ENCODE measurements around the gene IQCM. TPM values are rescaled to one million over a fixed set of nuclear protein-coding genes. Genes with fewer than 3 reads are reported as not detected.

Gene IQCM
- total RNA-seq, 4 donors from 2014 or later = not detected

DNA sequence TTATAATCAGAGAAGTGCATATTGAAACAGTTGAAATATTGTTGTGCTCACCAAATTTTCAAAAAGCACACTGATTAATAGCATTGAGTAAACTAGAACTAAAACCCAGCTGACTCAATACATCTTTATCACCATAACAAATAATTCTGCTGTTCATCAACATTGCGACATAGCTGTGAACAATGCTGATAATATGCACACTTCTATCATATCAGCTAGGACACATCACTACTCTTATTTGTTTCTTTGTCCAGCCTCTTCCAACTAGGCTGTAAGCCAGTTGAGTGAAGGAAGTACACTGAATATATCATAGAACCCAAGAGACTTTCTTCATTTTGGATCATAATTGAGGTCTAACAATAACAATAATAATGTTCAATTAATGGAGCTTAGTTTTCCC, 349.7 kb downstream of the IQCM start:
- intact Hi-C loops (cut with DNase I) = no loop called here
- no peak for DNase-seq
- TF ChIP-seq POLR2A (IDR thresholded peaks at IDR 0.05) = no peak
- TF ChIP-seq, protein P1, sequence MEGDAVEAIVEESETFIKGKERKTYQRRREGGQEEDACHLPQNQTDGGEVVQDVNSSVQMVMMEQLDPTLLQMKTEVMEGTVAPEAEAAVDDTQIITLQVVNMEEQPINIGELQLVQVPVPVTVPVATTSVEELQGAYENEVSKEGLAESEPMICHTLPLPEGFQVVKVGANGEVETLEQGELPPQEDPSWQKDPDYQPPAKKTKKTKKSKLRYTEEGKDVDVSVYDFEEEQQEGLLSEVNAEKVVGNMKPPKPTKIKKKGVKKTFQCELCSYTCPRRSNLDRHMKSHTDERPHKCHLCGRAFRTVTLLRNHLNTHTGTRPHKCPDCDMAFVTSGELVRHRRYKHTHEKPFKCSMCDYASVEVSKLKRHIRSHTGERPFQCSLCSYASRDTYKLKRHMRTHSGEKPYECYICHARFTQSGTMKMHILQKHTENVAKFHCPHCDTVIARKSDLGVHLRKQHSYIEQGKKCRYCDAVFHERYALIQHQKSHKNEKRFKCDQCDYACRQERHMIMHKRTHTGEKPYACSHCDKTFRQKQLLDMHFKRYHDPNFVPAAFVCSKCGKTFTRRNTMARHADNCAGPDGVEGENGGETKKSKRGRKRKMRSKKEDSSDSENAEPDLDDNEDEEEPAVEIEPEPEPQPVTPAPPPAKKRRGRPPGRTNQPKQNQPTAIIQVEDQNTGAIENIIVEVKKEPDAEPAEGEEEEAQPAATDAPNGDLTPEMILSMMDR (IDR thresholded peaks at IDR 0.05) = no peak
- Histone ChIP-seq H3K4me3 (replicated peaks in 1 of 3) (no peak overlapping the region), H3K27ac (no peak overlapping the region), H3K36me3 (no peaks in the 10 kb centered on the region), H3K9me3 (no peaks in the 10 kb centered on the region), H3K27me3 (no peaks in the 10 kb centered on the region), H3K4me1 (no peaks in the 10 kb centered on the region)
- 75 to 93% methylated on average over 1 of the region's 1 CpG for WGBS, 2 donors

DNA sequence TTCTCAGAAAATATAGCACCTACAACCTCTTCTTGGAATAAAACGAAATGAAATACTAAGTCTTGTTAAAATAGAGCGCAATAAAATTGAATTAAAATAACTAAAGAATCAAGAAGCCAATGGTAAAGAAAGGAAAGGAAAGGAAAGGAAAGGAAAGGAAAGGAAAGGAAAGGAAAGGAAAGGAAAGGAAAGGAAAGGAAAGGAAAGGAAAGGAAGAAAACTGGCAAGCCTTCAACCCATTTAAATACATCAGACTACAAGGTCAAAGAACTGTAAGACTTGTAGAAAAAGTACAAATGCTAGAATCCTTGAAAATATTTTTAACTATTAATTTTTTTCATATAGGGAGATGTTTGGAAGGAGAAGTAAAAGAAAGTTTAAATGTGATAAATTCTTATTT, 372.1 kb downstream of the IQCM start:
- Histone ChIP-seq H3K4me3 (replicated peaks in 1 of 3) (no peak overlapping the region), H3K27ac (no peak overlapping the region), H3K4me1 (no peaks in the 10 kb centered on the region), H3K9me3 (no peaks in the 10 kb centered on the region), H3K27me3 (no peaks in the 10 kb centered on the region), H3K36me3 (no peaks in the 10 kb centered on the region)
- TF ChIP-seq POLR2A (IDR thresholded peaks at IDR 0.05) = no peak
- TF ChIP-seq, protein P1 (IDR thresholded peaks at IDR 0.05) = no peak
- intact Hi-C loops (cut with DNase I) = no loop called here
- no peak for DNase-seq
- 92 to 95% methylated on average over 2 of the region's 2 CpGs for whole genome bisulfite sequencing, 2 donors

- no peaks in the 10 kb centered on the region for H3K27me3 ChIP-seq
- no peak overlapping the region for H3K4me3 ChIP-seq (replicated peaks in 1 of 3)
- no peaks in the 10 kb centered on the region for H3K36me3 ChIP-seq
- 67 to 72% methylated on average over 1 of the region's 1 CpG for WGBS, 2 donors
- intact Hi-C loops (cut with DNase I) = no loop called here
- no peak for DNase-seq
- H3K9me3 ChIP-seq = no peaks in the 10 kb centered on the region
- no peak for TF ChIP-seq POLR2A (IDR thresholded peaks at IDR 0.05)
- TF ChIP-seq, protein P1 (IDR thresholded peaks at IDR 0.05) = no peak
- H3K4me1 ChIP-seq = no peaks in the 10 kb centered on the region
- H3K27ac ChIP-seq = no peak overlapping the region
Measured at GRCh38 chr4:149441338-149441737, 374.3 kb downstream of the IQCM start.

DNA sequence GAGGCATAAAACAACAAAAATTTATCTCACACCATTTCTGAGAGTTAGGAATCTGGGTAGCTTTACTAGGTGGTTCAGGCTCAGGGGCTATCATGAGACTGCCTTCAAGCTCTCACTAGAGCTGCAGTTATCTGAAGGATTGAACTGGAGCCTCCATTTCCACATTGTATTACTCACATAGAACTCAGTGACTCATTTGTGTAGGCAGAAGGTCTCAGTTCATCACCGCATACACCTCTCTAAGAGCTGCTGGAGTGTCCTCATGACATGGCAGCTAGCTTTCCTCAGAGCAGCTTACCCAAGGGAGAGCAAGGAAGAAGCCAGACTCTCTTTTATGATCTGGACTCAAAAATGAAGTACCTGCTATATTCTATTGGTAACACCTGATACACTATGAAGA, 389.2 kb downstream of the IQCM start:
- Histone ChIP-seq H3K27ac (no peak overlapping the region), H3K27me3 (no peaks in the 10 kb centered on the region), H3K4me1 (no peaks in the 10 kb centered on the region), H3K9me3 (no peaks in the 10 kb centered on the region), H3K4me3 (replicated peaks in 1 of 3) (no peak overlapping the region), H3K36me3 (no peaks in the 10 kb centered on the region)
- TF ChIP-seq, protein P1 (IDR thresholded peaks at IDR 0.05) = no peak
- TF ChIP-seq POLR2A (IDR thresholded peaks at IDR 0.05) = no peak
- intact Hi-C loops (cut with DNase I) = no loop called here
- no peak for DNase-seq
- 50 to 100% methylated on average over 1 of the region's 1 CpG for WGBS, 2 donors

GRCh38 chr4:149409555-149409962, 406.1 kb downstream of the IQCM start:
- 83 to 85% methylated on average over 2 to 3 of the region's 3 CpGs for WGBS, 2 donors
- H3K4me1 ChIP-seq = no peaks in the 10 kb centered on the region
- H3K9me3 ChIP-seq = no peaks in the 10 kb centered on the region
- no peak for TF ChIP-seq POLR2A (IDR thresholded peaks at IDR 0.05)
- TF ChIP-seq, protein P1 (IDR thresholded peaks at IDR 0.05) = no peak
- H3K27me3 ChIP-seq = no peaks in the 10 kb centered on the region
- no peak for DNase-seq
- H3K36me3 ChIP-seq = no peaks in the 10 kb centered on the region
- intact Hi-C loops (cut with DNase I) = no loop called here
- H3K27ac ChIP-seq = no peak overlapping the region
- H3K4me3 ChIP-seq (replicated peaks in 1 of 3) = no peak overlapping the region
